Mammary epithelial cell (primary cell): ENCODE measurements around the gene KCNIP1.

ENCODE experiments used
- EZH2 ChIP-seq: IDR thresholded peaks from 2 replicates; pipeline ENCODE4 v1.6.1; 2012; ENCODE audit warnings: low read length, inconsistent platforms, borderline replicate concordance
- TF ChIP-seq, protein P1 (sequence below), 2 donors: IDR thresholded peaks in 1 of 2; conservative IDR thresholded peaks in 1 of 2; 2 replicates each; pipeline ENCODE4 v1.5.1; 2011 to 2012; ENCODE audit warnings: inconsistent platforms in 2 of 2, low read length in 2 of 2, mild to moderate bottlenecking in 2 of 2, control low read depth in 1 of 2, low read depth in 1 of 2; ENCODE audit not compliant: insufficient read depth in 1 of 2; ENCODE audit errors: extremely low read depth in 1 of 2

DNA sequence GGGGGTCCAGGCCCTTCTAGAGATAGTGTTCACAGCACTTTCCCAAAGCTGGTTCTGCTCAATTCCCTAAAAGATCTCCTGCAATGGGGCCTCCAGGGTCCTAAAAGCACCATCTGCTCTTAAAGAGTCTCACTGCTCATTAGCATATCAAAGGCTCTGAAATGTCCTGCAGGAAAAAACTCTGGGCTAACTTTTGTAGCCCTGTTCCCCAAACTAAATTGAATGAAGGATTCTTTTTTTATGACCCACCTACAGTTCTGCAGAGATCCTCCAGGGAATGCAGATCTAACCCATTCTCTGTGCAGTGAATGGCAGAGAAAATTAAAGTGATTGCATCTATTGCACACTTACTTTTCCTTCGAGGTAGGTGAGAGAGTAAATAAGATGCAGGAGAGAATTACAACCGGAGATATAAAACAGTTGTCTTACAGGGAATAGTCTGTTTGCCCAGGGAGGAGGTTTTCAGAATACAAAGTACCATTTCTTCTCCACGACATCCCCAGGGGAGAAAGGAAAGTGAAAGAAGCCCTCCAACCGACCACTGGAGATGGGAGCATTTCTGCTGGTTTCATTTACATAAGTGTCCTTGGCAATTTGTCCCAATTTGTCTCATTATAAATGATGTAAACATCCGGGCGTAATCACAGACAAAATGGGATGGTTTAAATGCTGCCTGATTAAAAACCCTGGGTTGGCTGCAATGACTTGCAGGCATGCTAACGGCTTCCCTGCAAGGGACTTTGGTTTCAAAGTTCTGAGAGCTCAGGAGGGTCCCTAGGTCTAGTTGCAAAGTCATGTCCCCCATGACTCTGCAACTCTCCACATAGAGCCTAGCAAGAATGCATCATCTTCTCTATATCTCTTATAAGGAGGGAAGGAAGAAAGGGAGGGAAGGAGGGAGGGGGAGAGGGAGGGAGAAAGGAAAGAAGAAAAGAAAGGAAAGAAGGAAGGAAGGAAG, 114.0 kb downstream of the KCNIP1 start:
- TF ChIP-seq, protein P1, sequence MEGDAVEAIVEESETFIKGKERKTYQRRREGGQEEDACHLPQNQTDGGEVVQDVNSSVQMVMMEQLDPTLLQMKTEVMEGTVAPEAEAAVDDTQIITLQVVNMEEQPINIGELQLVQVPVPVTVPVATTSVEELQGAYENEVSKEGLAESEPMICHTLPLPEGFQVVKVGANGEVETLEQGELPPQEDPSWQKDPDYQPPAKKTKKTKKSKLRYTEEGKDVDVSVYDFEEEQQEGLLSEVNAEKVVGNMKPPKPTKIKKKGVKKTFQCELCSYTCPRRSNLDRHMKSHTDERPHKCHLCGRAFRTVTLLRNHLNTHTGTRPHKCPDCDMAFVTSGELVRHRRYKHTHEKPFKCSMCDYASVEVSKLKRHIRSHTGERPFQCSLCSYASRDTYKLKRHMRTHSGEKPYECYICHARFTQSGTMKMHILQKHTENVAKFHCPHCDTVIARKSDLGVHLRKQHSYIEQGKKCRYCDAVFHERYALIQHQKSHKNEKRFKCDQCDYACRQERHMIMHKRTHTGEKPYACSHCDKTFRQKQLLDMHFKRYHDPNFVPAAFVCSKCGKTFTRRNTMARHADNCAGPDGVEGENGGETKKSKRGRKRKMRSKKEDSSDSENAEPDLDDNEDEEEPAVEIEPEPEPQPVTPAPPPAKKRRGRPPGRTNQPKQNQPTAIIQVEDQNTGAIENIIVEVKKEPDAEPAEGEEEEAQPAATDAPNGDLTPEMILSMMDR (conservative IDR thresholded peaks at IDR 0.05 in 1 of 2, IDR thresholded peaks at IDR 0.05 in 1 of 2; ENCODE audit: extremely low read depth in 1 of 2, insufficient read depth in 1 of 2, low read depth in 1 of 2, low read length in 2 of 2) = no peak
- TF ChIP-seq EZH2 = no peak
